Neural cell (in vitro differentiated cells): Measurements from ENCODE around the gene TMEM140.

Source experiments
- CTCF ChIP-seq: fragments of 450-650 bp; IDR thresholded peaks from 2 replicates; pipeline ENCODE4 v1.5.1; 2014; ENCODE audit warnings: antibody characterized with exemption, mild to moderate bottlenecking, moderate library complexity; ENCODE audit not compliant: poor library complexity, severe bottlenecking
- POLR2AphosphoS5 ChIP-seq: IDR thresholded peaks from 2 replicates; pipeline ENCODE4 v1.6.1; 2012
- TAF1 ChIP-seq: IDR thresholded peaks from 2 replicates; pipeline ENCODE4 v1.6.1; 2012; ENCODE audit warnings: low read depth

DNA sequence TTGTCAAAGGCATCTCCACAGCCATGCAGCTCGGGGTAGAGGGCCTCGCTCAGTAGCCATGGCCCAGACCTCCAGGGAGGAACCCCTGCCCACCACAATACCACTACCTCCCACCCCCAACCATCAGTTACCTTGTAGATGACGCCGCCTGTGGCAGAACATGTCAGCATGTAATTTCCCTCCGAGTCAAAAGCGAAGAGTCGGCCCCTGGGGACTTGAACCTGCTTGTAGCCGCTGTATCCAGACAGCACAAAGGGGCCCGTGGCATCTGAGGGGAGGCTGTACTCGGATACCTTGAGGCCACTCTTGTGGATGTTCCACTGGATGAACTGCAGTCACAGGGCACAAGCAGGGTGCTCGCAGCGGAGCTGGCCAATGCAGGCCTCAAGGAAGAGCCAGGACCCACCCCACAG is 39.0 kb downstream of the TMEM140 start:
- no peak for TF ChIP-seq CTCF
- TF ChIP-seq POLR2AphosphoS5: no peak
- TF ChIP-seq TAF1: no peak
